GM13976 (cell line): ENCODE results near the gene FOXA2.

Experiments used
- DNase-seq: peaks from one replicate; pipeline ENCODE4 v3.0.0; 2012; ENCODE audit warnings: low spot score
- in situ Hi-C: fragments of 300-500 bp; cut with MboI; formaldehyde crosslinking; loops from one replicate; pipeline ENCODE4 v1.12.0; 2022; ENCODE audit warnings: low sequenced_read_pairs, mixed read lengths, inconsistent platforms; ENCODE audit not compliant: unreplicated experiment
- TF ChIP-seq, protein P1 (sequence below): IDR thresholded peaks from 2 replicates; pipeline ENCODE4 v1.5.1; 2012; ENCODE audit warnings: borderline replicate concordance, mild to moderate bottlenecking; ENCODE audit not compliant: insufficient read depth; ENCODE audit errors: extremely low read depth, missing control alignments, control extremely low read depth

The FOXA2 gene

DNA sequence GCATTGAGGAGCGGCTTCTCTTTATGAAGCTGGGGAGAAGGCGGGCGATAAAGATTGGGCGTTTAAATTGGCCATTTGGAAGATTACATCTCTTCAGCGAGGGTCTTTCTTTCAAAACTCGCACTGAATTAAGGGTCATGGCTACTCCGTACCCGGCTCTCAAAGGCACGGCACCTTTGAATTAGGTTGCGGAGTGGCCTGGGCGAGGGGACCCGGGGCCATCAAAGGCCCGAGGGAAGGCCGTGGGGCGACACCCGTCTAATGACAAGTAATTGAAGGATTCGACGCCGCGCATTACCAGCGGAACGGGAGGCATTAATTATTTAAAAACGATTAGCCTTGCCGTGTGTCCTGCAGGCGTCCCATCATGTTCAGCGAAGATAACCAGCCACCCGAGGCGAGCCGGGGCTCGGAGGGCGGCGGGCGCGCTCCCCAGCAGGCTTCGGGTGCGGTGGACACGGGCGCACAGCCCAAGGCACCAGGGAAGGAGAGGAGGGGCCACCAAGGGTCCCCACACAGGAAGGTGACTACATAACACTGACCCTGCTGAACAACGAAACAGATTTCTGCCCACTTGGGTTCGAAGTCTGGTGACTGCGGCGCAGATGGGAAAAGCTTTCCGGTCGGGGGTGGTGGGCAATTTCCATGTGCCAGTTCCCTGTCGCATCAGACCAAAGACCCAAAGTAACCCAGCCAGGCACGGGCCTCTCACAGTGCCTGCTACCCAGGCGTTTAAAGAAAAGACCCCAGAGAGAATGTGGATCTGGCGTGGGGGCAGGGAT is 7.4 kb downstream of the FOXA2 start:
- no peak for DNase-seq
- in situ Hi-C loops = loop anchor here (10.0 kb wide), 1 partner anchor 862 kb away; no protein-coding TSS in a partner anchor
- TF ChIP-seq, protein P1, sequence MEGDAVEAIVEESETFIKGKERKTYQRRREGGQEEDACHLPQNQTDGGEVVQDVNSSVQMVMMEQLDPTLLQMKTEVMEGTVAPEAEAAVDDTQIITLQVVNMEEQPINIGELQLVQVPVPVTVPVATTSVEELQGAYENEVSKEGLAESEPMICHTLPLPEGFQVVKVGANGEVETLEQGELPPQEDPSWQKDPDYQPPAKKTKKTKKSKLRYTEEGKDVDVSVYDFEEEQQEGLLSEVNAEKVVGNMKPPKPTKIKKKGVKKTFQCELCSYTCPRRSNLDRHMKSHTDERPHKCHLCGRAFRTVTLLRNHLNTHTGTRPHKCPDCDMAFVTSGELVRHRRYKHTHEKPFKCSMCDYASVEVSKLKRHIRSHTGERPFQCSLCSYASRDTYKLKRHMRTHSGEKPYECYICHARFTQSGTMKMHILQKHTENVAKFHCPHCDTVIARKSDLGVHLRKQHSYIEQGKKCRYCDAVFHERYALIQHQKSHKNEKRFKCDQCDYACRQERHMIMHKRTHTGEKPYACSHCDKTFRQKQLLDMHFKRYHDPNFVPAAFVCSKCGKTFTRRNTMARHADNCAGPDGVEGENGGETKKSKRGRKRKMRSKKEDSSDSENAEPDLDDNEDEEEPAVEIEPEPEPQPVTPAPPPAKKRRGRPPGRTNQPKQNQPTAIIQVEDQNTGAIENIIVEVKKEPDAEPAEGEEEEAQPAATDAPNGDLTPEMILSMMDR = no peak

DNA sequence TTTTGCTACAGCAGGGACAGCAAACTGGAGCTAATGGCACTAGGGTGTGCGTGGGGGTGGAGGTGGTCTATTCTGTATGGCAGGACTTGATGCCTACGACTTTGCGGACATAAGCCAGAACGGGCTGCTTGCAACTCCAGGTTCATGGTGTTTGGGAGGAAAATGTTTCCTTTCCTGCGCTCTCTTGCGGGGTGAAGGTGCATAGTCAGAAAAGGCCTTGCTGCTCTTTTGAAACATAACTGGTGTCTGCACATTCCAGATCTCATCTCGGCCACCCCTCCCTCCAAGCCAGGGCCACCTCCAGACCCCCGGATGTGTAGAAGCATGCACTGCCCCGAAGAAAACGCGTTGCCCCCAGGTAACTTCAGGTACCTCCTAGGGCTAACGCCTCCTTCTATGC is 8.1 kb downstream of the FOXA2 start:
- no peak for DNase-seq
- in situ Hi-C loops = loop anchor here (10.0 kb wide), 1 partner anchor 861 kb away; no protein-coding TSS in a partner anchor
- TF ChIP-seq, protein P1 = no peak

DNA sequence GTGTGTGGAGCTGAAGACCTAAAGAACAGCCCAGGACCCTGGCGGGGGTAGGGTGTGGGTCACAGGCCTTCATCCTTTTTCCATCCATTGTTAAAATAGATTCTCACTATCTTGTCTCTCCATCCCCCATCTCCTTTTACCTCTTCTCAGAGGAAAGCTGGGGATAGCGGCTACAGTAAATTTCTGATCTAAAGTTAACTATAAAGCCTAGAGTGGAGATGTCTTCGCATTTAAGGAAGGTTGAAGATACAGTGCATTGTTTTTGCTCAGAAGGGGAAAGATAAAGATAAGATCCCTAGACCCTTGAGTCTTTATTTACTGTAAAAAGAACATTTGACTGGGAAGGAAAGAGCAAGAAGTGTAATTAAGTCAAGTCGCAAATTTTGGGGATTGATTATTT is 8.6 kb downstream of the FOXA2 start:
- in situ Hi-C loops = loop anchor here (10.0 kb wide), 1 partner anchor 861 kb away; no protein-coding TSS in a partner anchor
- TF ChIP-seq, protein P1 = no peak
- DNase-seq = no peak

DNA sequence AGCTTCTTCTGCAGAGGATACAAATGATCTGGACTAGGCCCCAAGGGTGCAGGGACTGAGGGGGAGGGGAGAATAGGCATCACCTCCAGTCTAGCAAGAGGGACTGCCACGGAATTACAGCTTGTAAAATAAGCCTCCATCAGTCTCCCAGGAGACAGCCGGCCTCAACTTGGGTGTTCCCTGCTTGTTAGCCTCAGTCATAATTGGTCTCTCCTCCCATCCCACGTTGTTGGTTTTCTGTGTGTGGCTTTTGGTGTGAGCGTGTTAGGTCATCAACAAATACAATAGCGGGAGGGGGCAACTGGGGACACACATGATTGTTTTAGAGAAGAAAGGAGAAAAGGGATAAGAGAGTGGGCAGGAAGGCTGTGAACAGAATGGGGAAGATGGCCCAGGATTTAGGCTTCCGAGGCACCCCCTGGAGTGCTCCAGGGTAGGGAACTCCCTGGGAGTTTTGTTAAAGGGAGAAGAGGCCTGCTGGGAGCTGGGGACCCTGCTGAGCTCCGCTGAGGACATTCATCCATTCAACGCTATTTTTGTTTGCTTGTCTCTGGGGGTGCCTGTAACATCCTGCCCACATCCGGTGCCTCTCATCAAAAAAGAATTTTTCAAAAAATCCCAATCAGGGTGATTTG is 9.2 kb downstream of the FOXA2 start:
- in situ Hi-C loops = loop anchor here (10.0 kb wide), 1 partner anchor 860 kb away; no protein-coding TSS in a partner anchor
- TF ChIP-seq, protein P1 = no peak
- DNase-seq = no peak

DNA sequence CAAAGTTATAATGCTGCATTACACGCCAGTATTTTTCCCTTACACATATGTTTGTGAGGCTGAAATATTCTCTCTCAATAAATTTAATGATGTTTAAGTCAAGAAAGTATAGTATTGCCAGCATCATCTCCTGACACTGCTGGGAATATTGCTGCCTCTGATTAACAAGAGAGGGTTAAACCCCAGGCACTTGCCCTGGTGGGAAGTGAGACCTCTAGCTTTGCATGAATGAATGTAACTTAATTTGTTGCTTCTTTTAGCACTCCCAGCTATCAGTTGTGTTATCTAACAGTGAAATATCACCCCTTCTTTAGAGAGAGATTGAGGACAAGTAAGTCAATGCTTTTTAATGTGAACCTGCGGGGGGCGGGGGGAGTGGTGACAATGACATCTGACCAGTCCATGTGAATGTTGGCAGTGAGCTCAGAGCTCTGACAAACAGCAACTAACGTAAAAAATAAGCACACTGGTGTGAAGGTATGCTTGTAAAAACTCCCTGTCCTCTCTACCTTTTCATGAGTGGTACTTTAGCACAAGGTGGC is 9.8 kb downstream of the FOXA2 start:
- TF ChIP-seq, protein P1 = no peak
- no peak for DNase-seq
- in situ Hi-C loops = loop anchor here (10.0 kb wide), 1 partner anchor 860 kb away; no protein-coding TSS in a partner anchor

DNA sequence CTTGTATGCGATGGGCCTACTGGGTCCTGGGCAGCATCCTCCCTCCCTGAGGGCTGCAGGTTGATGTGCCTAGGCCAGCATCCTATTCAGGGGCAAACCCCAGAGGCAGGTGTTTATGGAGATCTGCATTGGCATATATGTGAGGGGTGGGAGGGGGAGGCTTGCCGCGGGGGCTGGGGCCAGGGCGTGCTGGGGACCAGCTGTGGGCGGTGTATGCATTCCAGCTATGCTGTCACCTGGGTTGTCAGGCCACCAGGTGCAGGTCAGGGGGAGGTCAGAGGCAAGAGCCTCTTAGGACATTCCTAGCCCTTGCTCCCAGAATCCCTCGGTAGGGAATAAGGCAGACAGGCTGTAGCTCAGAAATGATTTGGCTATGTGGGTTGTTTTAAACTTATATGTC is 11.9 kb downstream of the FOXA2 start:
- TF ChIP-seq, protein P1 = no peak
- in situ Hi-C loops = loop anchor here (10.0 kb wide), 1 partner anchor 858 kb away; no protein-coding TSS in a partner anchor
- DNase-seq = no peak
